ENCODE measurements around the gene CRYBG2. TPM values are rescaled to one million over a fixed set of nuclear protein-coding genes. Genes with fewer than 3 reads are reported as not detected.
"Not testable (repeated sequence)": the region's sequence is repeated elsewhere in the genome, so short reads cannot be mapped to it uniquely, and the experiment has no call there.

CRYBG2 gene
- total RNA-seq, 1 experiment from 2014 or later, result not detected

DNA sequence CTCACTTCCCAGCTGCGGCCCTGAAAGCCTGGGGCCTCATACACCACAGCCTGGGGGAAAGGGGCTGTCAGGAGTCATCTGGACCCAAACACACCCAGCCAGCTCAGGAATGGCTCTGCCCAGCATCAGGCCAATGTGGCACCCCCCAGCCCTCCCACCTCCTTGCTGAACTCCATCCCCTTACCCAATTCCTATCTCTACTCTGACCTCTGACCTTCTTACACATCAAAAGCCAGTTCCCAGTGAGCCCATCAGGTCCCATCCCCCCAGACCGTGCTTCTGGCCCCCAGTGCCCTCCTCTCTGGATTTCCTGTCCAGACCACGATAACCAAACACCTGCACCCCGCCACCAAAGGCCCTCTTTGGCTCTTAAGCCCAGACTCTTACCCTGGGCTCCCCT is 16.3 kb downstream of the CRYBG2 start:
- Histone ChIP-seq H3K36me3 (no peaks in the 10 kb centered on the region), H3K27me3 (0 out of 2 replicates have a peak, but pooled peaks cover 2% of the 10 kb centered on the region), H3K4me3 (no peak overlapping the region), H3K9me3 (no peaks in the 10 kb centered on the region)
- DNase-seq, result no peak

DNA sequence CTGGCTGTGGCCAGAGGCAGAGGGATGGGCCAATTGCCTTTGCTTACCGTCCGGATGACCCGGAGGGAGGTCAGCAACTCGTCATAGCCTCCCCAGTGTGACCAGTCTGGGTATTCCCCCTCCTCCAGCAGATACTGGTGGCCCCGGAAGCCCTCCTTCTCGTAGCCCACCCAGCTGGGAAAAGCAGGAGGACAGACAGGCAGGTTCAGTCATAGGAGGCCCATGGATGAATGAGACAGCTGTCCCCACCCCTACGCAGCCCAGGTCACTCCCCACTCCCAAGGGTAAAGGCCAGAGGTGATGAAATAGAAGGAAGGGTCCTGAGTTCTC is 16.8 kb downstream of the CRYBG2 start:
- Histone ChIP-seq H3K9me3 (no peaks in the 10 kb centered on the region), H3K27me3 (0 out of 2 replicates have a peak, but pooled peaks cover 2% of the 10 kb centered on the region), H3K36me3 (no peaks in the 10 kb centered on the region), H3K4me3 (no peak overlapping the region)
- DNase-seq, result no peak

- DNase-seq, result peak; percentile 61
- H3K36me3 ChIP-seq, result no peaks in the 10 kb centered on the region
- H3K27me3 ChIP-seq, result 0 out of 2 replicates have a peak, but pooled peaks cover 2% of the 10 kb centered on the region
- no peaks in the 10 kb centered on the region for H3K9me3 ChIP-seq
- peak overlapping the region; percentile 40 for H3K4me3 ChIP-seq
Measured at GRCh38 chr1:26336477-26337205, 17.3 kb downstream of the CRYBG2 start.

DNA sequence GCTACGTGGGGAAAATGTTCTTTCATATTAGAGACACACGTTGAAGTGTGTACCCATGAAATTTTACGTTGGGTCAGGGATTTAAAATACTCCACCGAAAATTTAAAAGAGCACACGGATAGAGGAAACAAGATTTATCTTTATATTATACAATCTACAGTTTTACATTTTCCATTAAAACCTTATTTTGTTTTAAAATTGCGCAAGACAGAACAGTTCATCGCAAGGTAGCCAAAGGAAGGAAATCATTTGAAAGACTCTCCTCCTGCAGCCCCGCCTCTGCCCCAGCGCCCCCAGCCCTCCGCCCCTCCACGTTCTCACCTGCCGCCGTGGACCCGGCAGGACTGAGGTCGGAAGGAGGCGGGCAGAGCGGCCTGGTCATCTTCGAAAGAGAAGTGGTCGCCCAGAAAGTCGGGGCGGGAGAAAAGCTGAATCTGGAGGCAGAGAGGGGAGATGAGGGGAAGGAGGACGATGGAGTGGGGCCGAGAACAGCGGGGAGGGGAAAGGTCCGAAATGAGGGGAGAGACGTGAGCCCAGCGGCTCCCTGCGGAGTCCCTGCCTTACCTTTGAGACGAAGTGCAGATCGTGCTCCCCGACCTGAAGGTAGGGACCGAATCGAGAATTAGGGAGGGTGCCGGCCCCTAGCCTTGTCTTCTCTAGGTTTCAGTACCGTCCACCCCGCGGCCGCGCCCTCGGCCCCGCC is 18.0 kb downstream of the CRYBG2 start:
- DNase-seq, result no peak
- no peaks in the 10 kb centered on the region for H3K36me3 ChIP-seq
- H3K27me3 ChIP-seq, result 0 out of 2 replicates have a peak, but pooled peaks cover 2% of the 10 kb centered on the region
- H3K4me3 ChIP-seq, result peak overlapping the region; percentile 40
- no peaks in the 10 kb centered on the region for H3K9me3 ChIP-seq

DNA sequence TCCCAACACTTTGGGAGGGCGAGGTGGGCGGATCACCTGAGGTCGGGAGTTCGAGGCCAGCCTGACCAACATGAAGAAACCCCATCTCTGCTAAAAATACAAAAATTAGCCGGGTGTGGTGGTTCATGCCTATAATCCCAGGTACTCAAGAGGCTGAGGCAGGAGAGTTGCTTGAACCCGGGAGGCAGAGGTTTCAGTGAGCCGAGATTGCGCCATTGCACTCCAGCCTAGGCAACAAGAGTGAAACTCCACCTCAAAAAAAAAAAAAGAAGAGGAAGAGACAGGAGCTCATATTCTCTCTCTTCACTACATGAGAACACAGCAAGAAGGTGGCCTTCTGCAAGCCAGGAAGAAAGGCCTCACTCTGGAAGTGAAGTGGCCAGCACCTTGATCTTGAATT is 20.6 kb downstream of the CRYBG2 start:
- not testable (repeated sequence) for H3K4me3 ChIP-seq, H3K9me3 ChIP-seq, H3K27me3 ChIP-seq, DNase-seq, H3K36me3 ChIP-seq

DNA sequence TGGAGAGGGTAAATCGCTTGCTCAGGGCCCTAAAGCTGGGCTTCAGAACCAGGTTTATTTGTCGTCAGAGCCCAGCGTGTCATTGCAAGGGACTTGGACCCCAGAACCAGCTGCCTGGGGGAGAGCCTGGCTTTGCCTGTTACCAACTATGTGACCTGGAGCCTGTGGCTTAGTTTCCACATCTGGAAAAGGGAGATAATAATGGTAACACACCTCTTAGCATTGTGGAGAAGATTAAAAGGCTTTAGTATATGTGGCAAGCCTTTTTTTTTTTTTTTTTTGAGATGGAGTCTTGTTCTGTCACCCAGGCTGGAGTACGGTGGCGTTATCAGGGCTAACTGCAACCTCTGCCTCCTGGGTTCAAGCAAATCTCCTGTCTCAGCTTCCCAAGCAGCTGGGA is 23.7 kb downstream of the CRYBG2 start:
- H3K4me3 ChIP-seq, result no peak overlapping the region
- H3K9me3 ChIP-seq, result no peaks in the 10 kb centered on the region
- no peaks in the 10 kb centered on the region for H3K36me3 ChIP-seq
- no peaks in the 10 kb centered on the region for H3K27me3 ChIP-seq
- DNase-seq, result no peak

DNA sequence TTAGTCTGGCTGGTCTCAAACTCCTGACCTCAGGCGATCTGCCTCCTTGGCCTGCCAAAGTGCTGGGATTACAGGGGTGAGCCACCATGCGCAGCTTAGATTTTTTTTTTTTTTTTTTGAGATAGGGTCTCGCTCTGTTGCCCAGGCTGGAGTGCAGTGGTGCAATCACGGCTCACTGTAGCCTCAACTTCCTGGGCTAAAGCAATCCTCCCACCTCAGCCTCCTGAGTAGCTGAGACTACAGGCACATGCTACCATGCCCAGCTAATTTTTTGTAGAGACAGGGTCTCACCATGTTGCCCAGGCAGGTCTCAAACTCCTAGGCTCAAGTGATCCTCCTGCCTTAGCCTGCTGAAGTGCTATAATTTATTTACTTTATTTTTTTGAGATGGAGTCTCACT is 24.6 kb downstream of the CRYBG2 start:
- not testable (repeated sequence) for H3K4me3 ChIP-seq, H3K36me3 ChIP-seq, DNase-seq, H3K27me3 ChIP-seq, H3K9me3 ChIP-seq

- Histone ChIP-seq H3K27me3 (no peaks in the 10 kb centered on the region), H3K4me3 (no peak overlapping the region), H3K36me3 (no peaks in the 10 kb centered on the region), H3K9me3 (no peaks in the 10 kb centered on the region)
- no peak for DNase-seq
Measured at GRCh38 chr1:26328597-26328996, 25.3 kb downstream of the CRYBG2 start.

DNA sequence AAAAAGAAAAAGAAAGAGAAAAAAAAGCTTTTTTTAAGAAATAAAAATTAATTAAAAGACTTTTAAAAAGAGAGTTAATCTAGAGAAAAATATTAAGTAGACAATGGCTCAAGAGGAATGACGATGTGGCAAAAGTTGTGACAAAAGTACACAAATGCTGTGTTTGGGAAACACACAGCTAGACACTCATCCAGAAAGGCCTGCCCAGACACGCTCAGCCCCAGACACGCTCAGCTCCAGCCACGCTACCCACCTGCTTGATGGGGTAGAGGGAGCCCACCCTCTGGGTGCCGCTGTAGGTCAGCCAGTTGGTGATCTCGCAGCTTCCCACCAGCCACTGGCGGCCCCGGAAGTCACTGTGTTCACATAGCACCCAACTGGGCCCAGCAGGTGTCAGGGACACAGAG is 26.0 kb downstream of the CRYBG2 start:
- DNase-seq, result no peak

DNA sequence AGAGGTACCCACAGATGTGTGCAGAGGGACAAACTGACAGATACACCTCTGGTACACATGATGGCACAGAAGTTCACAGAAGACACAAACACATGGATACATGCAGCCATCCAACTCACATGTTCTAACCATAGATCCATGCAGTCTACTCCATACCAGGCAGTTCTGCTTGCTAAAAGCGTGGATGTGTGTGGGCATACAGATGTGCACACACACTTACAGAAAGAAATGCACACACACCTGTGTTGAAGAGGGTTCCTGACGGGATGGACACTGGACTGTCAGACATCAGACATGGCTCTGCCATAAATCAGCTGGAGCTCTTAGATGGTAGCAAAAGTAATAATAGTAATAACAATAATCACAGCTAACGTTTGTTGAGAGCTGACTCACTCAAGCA is 29.4 kb downstream of the CRYBG2 start:
- no peak overlapping the region for H3K4me3 ChIP-seq
- H3K9me3 ChIP-seq, result no peaks in the 10 kb centered on the region
- no peak for DNase-seq
- H3K27me3 ChIP-seq, result no peaks in the 10 kb centered on the region
- H3K36me3 ChIP-seq, result no peaks in the 10 kb centered on the region

More for the DNA sequence above, 26.0 kb downstream of the CRYBG2 start:
- Histone ChIP-seq H3K9me3 (no peaks in the 10 kb centered on the region), H3K27me3 (no peaks in the 10 kb centered on the region), H3K36me3 (no peaks in the 10 kb centered on the region), H3K4me3 (no peak overlapping the region)

DNA sequence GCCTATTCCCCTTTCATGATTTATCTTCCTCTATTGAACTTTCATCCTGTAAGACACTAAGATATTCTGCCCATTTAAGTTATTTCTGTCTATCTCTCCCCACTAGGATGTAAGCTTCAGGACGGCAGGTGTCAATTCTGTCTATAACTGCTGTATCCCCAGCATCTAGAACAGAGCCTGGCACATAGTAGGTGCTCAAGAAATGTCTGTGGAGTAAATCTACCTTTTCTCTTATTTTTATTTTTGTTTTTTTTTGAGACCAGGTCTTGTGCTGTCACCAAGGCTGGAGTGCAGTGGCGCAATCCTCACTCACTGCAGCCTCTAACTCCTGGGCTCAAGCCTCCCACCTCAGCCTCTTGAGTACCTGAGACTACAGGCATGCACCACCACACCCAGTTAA is 30.5 kb downstream of the CRYBG2 start:
- DNase-seq, result no peak
- Histone ChIP-seq H3K4me3 (no peak overlapping the region), H3K36me3 (no peaks in the 10 kb centered on the region), H3K9me3 (no peaks in the 10 kb centered on the region), H3K27me3 (no peaks in the 10 kb centered on the region)

- H3K27me3 ChIP-seq, result no peaks in the 10 kb centered on the region
- H3K4me3 ChIP-seq, result no peak overlapping the region
- H3K36me3 ChIP-seq, result no peaks in the 10 kb centered on the region
- H3K9me3 ChIP-seq, result no peaks in the 10 kb centered on the region
- DNase-seq, result no peak
Measured at GRCh38 chr1:26322042-26322331, 31.9 kb downstream of the CRYBG2 start.

DNA sequence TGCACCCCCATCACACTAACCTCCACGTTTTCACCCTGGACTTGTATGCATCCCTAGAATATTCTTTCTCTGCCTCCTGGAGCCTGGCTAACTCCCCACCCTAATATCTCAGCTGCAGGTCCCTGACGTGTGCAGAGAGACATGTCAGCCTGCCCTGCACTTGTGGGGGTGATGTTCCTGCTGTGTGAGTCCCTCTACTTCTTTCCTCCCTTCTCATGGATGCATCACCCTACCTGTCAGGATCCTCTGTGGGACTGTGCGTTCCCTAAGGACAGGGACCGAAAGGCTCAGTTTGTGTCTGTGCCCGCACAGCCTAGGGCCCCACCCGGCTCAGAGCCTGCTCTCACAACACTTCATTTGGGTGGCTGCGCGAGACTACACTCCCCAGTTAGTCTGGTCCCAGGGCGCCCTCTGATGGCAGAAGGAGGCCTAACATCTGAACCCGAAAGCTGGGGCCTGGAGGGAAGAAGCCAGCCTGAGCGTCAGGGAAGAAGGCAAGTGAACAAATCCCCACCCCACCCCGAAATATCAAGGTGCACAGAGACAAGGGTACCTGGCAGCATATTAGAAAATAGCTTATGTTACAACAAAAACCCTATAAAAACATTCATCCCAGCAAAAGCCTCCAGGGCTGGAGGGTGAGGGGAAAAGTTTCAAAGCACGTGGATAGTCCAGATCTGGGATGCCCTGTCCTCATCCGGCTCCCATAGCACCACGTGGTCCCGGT is 32.5 kb downstream of the CRYBG2 start:
- Histone ChIP-seq H3K27me3 (no peaks in the 10 kb centered on the region), H3K9me3 (no peaks in the 10 kb centered on the region), H3K4me3 (no peak overlapping the region), H3K36me3 (no peaks in the 10 kb centered on the region)
- peak; percentile 78 for DNase-seq

DNA sequence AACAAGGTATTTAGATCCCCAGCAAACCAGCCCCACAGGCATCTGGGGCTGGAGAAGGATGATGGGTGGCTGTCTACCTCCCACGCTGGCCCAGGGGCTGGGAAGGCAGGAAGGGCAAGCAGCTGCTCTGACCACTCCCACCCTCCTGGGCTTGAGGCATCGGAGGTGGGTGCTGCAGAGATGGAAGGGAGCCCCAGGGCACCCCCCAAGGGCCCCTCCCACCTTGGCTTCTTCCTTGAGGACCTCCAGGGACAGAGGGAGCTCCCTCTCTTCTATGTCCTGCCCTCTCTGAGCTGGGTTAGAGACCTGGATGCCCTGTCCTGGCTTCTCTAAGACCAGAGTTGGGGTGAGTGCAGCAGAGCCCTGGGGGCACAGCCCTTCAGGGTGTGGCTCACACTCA is 33.0 kb downstream of the CRYBG2 start:
- DNase-seq, result no peak
- Histone ChIP-seq H3K27me3 (no peaks in the 10 kb centered on the region), H3K9me3 (no peaks in the 10 kb centered on the region), H3K36me3 (no peaks in the 10 kb centered on the region), H3K4me3 (no peak overlapping the region)

DNA sequence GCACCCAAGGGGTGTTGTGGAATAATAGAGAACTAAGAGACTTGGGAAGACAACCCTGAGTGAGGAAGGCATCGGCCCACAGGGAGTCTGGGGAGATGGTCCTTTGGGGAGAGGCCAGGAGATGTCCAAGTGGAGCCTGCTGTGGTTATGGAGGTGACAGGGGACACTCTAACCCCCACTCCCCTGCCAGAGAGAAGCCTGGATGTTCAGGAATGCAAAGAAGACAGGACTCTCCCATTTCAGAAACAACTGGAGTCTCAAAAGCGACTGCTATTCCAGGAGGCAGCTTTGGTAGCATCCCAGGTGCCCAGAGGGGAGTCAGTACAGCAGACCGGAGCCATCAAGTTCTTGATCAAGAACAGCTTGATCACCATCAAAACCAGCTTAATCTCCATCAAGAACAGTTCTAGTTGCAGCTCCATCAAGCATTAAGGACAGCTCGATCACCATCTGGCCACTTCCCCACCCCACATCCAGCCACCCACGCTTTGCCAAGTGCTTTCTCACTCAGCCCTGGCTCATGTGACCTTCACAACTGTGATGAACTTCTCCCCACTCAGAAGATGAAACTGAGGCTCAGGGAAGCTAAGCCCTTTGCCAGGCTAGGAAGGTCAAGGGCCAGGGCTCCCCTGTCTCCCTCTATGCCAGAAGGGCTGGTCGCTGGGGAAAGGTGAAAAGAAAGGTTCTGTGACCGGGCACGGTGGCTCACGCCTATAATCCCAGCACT is 35.4 kb downstream of the CRYBG2 start:
- DNase-seq, result no peak
- no peak overlapping the region for H3K4me3 ChIP-seq
- no peaks in the 10 kb centered on the region for H3K27me3 ChIP-seq
- no peaks in the 10 kb centered on the region for H3K36me3 ChIP-seq
- no peaks in the 10 kb centered on the region for H3K9me3 ChIP-seq

- H3K36me3 ChIP-seq, result no peaks in the 10 kb centered on the region
- H3K4me3 ChIP-seq, result no peak within 1 kb of the TSS
- no peaks in the 10 kb centered on the region for H3K27me3 ChIP-seq
- DNase-seq, result no peak
- no peaks in the 10 kb centered on the region for H3K9me3 ChIP-seq
Measured at GRCh38 chr1:26317612-26318337, 36.2 kb downstream of the CRYBG2 start, which contains the start of gene CD52. Gene CD52, plus strand, starts transcription at chr1:26317958. Its CDS starts 60 bp downstream, at chr1:26318018.

Data from MG63 (cell line).